ENCODE results near the gene UBE4B.

Gene UBE4B

GRCh38 chr1:10160173-10160572 lies 127.4 kb downstream of the UBE4B start:
- no peak for TF ChIP-seq CTCF (IDR thresholded peaks at IDR 0.05; ENCODE audit: low read depth, low read length)
- Histone ChIP-seq H3K79me2 (ENCODE audit: low read length) (no peaks in the 10 kb centered on the region), H3K9me3 (ENCODE audit: insufficient read depth, low read length) (no peaks in the 10 kb centered on the region), H4K20me1 (ENCODE audit: insufficient read depth, low read length) (no peaks in the 10 kb centered on the region), H3K4me3 (ENCODE audit: low read length) (no peak overlapping the region), H3K27ac (ENCODE audit: low read length) (no peak overlapping the region), H3K4me1 (ENCODE audit: low read length) (no peaks in the 10 kb centered on the region), H2AFZ (ENCODE audit: low read depth, low read length) (no peak overlapping the region), H3K9ac (ENCODE audit: low read length) (no peak overlapping the region), H3K4me2 (ENCODE audit: low read length) (no peak overlapping the region), H3K27me3 (ENCODE audit: low read depth, low read length) (no peaks in the 10 kb centered on the region), H3K36me3 (replicated peaks; ENCODE audit: low read depth, low read length) (no peaks in the 10 kb centered on the region)

- H3K27ac ChIP-seq (ENCODE audit: low read length): no peak overlapping the region
- H3K4me2 ChIP-seq (ENCODE audit: low read length): no peak overlapping the region
- no peaks in the 10 kb centered on the region for H3K9me3 ChIP-seq (ENCODE audit: insufficient read depth, low read length)
- no peak overlapping the region for H2AFZ ChIP-seq (ENCODE audit: low read depth, low read length)
- no peaks in the 10 kb centered on the region for H3K27me3 ChIP-seq (ENCODE audit: low read depth, low read length)
- H3K36me3 ChIP-seq (replicated peaks; ENCODE audit: low read depth, low read length): no peaks in the 10 kb centered on the region
- no peaks in the 10 kb centered on the region for H3K79me2 ChIP-seq (ENCODE audit: low read length)
- no peaks in the 10 kb centered on the region for H4K20me1 ChIP-seq (ENCODE audit: insufficient read depth, low read length)
- no peaks in the 10 kb centered on the region for H3K4me1 ChIP-seq (ENCODE audit: low read length)
- H3K9ac ChIP-seq (ENCODE audit: low read length): no peak overlapping the region
- TF ChIP-seq EZH2phosphoT487 (IDR thresholded peaks at IDR 0.05; ENCODE audit: low read depth): no peak
- no peak for TF ChIP-seq CTCF (IDR thresholded peaks at IDR 0.05; ENCODE audit: low read depth, low read length)
- no peak overlapping the region for H3K4me3 ChIP-seq (ENCODE audit: low read length)
Measured at GRCh38 chr1:10160907-10161490, 128.2 kb downstream of the UBE4B start.

GRCh38 chr1:10161541-10162290 lies 129.0 kb downstream of the UBE4B start:
- Histone ChIP-seq H3K27me3 (ENCODE audit: low read depth, low read length) (no peaks in the 10 kb centered on the region), H4K20me1 (ENCODE audit: insufficient read depth, low read length) (no peaks in the 10 kb centered on the region), H2AFZ (ENCODE audit: low read depth, low read length) (no peak overlapping the region), H3K4me2 (ENCODE audit: low read length) (no peak overlapping the region), H3K79me2 (ENCODE audit: low read length) (no peaks in the 10 kb centered on the region), H3K9ac (ENCODE audit: low read length) (no peak overlapping the region), H3K4me1 (ENCODE audit: low read length) (no peaks in the 10 kb centered on the region), H3K9me3 (ENCODE audit: insufficient read depth, low read length) (no peaks in the 10 kb centered on the region), H3K27ac (ENCODE audit: low read length) (no peak overlapping the region), H3K36me3 (replicated peaks; ENCODE audit: low read depth, low read length) (no peaks in the 10 kb centered on the region), H3K4me3 (ENCODE audit: low read length) (no peak overlapping the region)
- TF ChIP-seq CTCF (IDR thresholded peaks at IDR 0.05; ENCODE audit: low read depth, low read length): no peak
- TF ChIP-seq EZH2phosphoT487 (IDR thresholded peaks at IDR 0.05; ENCODE audit: low read depth): no peak

- Histone ChIP-seq H3K4me3 (ENCODE audit: low read length) (peak overlapping the region; percentile 6), H3K9ac (ENCODE audit: low read length) (peak overlapping the region; percentile 44), H2AFZ (ENCODE audit: low read depth, low read length) (no peak overlapping the region; the same call in 1 of the 2 replicates), H3K27ac (ENCODE audit: low read length) (peak overlapping the region; percentile 90), H3K79me2 (ENCODE audit: low read length) (no peaks in the 10 kb centered on the region), H3K36me3 (replicated peaks; ENCODE audit: low read depth, low read length) (peaks cover 24% of the 10 kb centered on the region), H4K20me1 (ENCODE audit: insufficient read depth, low read length) (no peaks in the 10 kb centered on the region), H3K4me2 (ENCODE audit: low read length) (peak overlapping the region; percentile 58), H3K27me3 (ENCODE audit: low read depth, low read length) (no peaks in the 10 kb centered on the region), H3K9me3 (ENCODE audit: insufficient read depth, low read length) (no peaks in the 10 kb centered on the region), H3K4me1 (ENCODE audit: low read length) (peaks cover 50% of the 10 kb centered on the region)
- TF ChIP-seq CTCF (IDR thresholded peaks at IDR 0.05; ENCODE audit: low read depth, low read length): no peak
- no peak for TF ChIP-seq EZH2phosphoT487 (IDR thresholded peaks at IDR 0.05; ENCODE audit: low read depth)
Measured at GRCh38 chr1:10168912-10169514, 136.3 kb downstream of the UBE4B start.

All from OCI-LY3 (cell line).